Heart left ventricle (tissue), 16 donors: ENCODE data around the gene SOS1. TPM values are rescaled to one million over a fixed set of nuclear protein-coding genes. Genes with fewer than 3 reads are reported as not detected.

Experiments used
- ATAC-seq, 4 donors: fragments of 200-7000 bp; cut with Tn5 transposase; one replicate each; pipeline ENCODE4 v1.9.1; 2020 to 2022; ENCODE audit warnings: moderate library complexity in 4 of 4, mild to moderate bottlenecking in 3 of 4, moderate number of reproducible peaks in 1 of 4
- DNase-seq, 5 donors: peaks; one replicate each; pipeline ENCODE4 v3.0.0-alpha.2; 2020
- H3K27ac ChIP-seq, 12 donors: fragments of 200-600 bp; sonication (generic) in 4 of 12; one replicate each; pipeline versions ENCODE4 v1.5.0 to v1.8.0; 2016 to 2022; ENCODE audit warnings: mild to moderate bottlenecking in 2 of 12
- H3K27me3 ChIP-seq, 9 donors: fragments of 200-600 bp; sonication (generic) in 2 of 9; one replicate each; pipeline versions ENCODE4 v1.5.1 to v1.8.0; 2016 to 2022; ENCODE audit warnings: mild to moderate bottlenecking in 3 of 9
- H3K36me3 ChIP-seq, 9 donors: fragments of 200-600 bp; sonication (generic) in 2 of 9; one replicate each; pipeline versions ENCODE4 v1.5.0 to v1.8.0; 2018 to 2022; ENCODE audit warnings: mild to moderate bottlenecking in 2 of 9
- H3K4me1 ChIP-seq, 12 donors: fragments of 200-600 bp; sonication (generic) in 4 of 12; one replicate each; pipeline versions ENCODE4 v1.5.0 to v1.8.0; 2016 to 2022; ENCODE audit warnings: mild to moderate bottlenecking in 3 of 12
- H3K4me3 ChIP-seq, 12 donors: fragments of 200-600 bp; sonication (generic) in 4 of 12; one replicate each; pipeline versions ENCODE4 v1.5.0 to v1.8.0; 2017 to 2022; ENCODE audit warnings: mild to moderate bottlenecking in 9 of 12, moderate library complexity in 4 of 12
- H3K9me3 ChIP-seq, 12 donors: fragments of 200-600 bp; sonication (generic) in 4 of 12; one replicate each; pipeline versions ENCODE4 v1.5.0 to v1.8.0; 2016 to 2022; ENCODE audit warnings: mild to moderate bottlenecking in 1 of 12
- POLR2A ChIP-seq, 2 donors: fragments of 450-650 bp; IDR thresholded peaks; one replicate each; pipeline ENCODE4 v1.6.1; 2017; ENCODE audit warnings: antibody characterized with exemption in 2 of 2, mild to moderate bottlenecking in 2 of 2, moderate library complexity in 2 of 2
- WGBS, 4 donors: extraction: QIAGEN DNeasy Blood & Tissue Kit in 2 of 4; methylation state at CpG; one replicate each; pipeline versions ENCODE4 v1.1.5 to v1.1.7; 2013 to 2018; 5-methylcytosine and 5-hydroxymethylcytosine counted together
- intact Hi-C, 10 donors: fragments of 100-400 bp; cut with DNase I; formaldehyde crosslinking; loops; one replicate each; pipeline versions ENCODE4 v1.11.1 to v1.14.2; 2022
- polyA plus RNA-seq, 2 donors: library from polyadenylated mRNA; stranded (reverse); fragments of 200-250 nt; gene quantifications; one replicate each; pipeline ENCODE4 v1.2.3, GENCODE V29; 2013
- total RNA-seq, 9 donors: library from RNA; depleted of rRNA in 2 of 9; stranded (reverse); fragments of >200 nt in 2 of 9; fragmentation: NEBNext Ultra II Directional in 3 of 9; extraction: Animal tissue kit (Norgen Biotek cat#: 25700) in 3 of 9; gene quantifications; one replicate each; pipeline versions ENCODE4 v1.1.0 to v1.2.4, GENCODE V29; 2016 to 2023
- TF ChIP-seq, protein P1 (sequence below), 12 donors: fragments of 200-600 bp; sonication (generic) in 4 of 12; IDR thresholded peaks; one replicate each; pipeline versions ENCODE4 v1.5.0 to v1.8.0; 2018 to 2022; ENCODE audit warnings: antibody characterized with exemption in 12 of 12, mild to moderate bottlenecking in 5 of 12
- donor health status: ischemic (EF 13 %, LVEDD 7.1; RV severe dilation, severe dysfunction).
- donor health status: healthy with polysubstance abuse.
- donor health status: DM: no; HTN: yes; CAD: no.
- donor health status: DM: no; HTN: no; CAD: no.
- donor health status: ischemic (EF 25% LVEDD 6.9; RV normal size, moderate dysfunction).
- donor health status: ischemic (EF 25% LVEDD 5.7; RV mildly dilated, moderate dysfunction).
- donor health status: healthy.
- donor health status: DM: yes; HTN: yes; CAD: no.
- donor health status: ischemic (EF 35%, LVEDD 5.7; RV mildly dilated, moderate dysfunction).
- donor health status: nonischemic (EF 11% LVEDD 7.7; RV severe dilation, severe dysfunction).
- donor health status: DM: yes; HTN: yes; CAD: no.
- donor health status: PGD.
- donor health status: ischemic (EF 29% LVEDD 5.4; RV normal size, mild dysfunction).
- donor health status: nonischemic (EF 23%, LVEDD 6.1; RV moderate dilation, normal function).

Gene SOS1
- total and polyA plus RNA-seq, 11 donors: 4.7 to 54.5 (median 24.8) TPM

DNA sequence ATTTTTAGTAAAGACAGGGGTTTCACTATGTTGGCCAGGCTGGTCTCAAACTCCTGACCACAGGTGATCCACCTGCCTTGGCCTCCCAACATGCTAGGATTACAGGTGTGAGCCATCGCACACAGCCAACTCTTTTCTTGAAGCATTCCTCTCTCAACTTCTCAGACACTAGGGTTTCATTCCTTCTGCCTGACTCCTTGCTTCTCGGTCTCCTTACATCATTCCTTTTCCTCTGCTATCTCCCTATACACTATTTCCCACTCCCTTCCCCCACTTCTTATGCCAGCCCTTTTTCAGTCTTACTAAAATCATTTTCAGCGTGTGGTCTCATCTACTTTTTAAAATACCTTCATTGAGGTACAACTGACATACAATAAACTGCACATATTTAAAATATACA, 6.1 kb downstream of the SOS1 start:
- ATAC-seq: no peak
- TF ChIP-seq POLR2A (IDR thresholded peaks at IDR 0.05): no peak
- TF ChIP-seq, protein P1, sequence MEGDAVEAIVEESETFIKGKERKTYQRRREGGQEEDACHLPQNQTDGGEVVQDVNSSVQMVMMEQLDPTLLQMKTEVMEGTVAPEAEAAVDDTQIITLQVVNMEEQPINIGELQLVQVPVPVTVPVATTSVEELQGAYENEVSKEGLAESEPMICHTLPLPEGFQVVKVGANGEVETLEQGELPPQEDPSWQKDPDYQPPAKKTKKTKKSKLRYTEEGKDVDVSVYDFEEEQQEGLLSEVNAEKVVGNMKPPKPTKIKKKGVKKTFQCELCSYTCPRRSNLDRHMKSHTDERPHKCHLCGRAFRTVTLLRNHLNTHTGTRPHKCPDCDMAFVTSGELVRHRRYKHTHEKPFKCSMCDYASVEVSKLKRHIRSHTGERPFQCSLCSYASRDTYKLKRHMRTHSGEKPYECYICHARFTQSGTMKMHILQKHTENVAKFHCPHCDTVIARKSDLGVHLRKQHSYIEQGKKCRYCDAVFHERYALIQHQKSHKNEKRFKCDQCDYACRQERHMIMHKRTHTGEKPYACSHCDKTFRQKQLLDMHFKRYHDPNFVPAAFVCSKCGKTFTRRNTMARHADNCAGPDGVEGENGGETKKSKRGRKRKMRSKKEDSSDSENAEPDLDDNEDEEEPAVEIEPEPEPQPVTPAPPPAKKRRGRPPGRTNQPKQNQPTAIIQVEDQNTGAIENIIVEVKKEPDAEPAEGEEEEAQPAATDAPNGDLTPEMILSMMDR (IDR thresholded peaks at IDR 0.05): no peak
- H3K4me3 ChIP-seq: no peak overlapping the region
- H3K4me1 ChIP-seq: peaks cover 0 to 49% (median 22%) of the 10 kb centered on the region in 12 donors
- no peaks in the 10 kb centered on the region for H3K9me3 ChIP-seq
- intact Hi-C loops: loop anchor here in 6 of 10 donors (5.0 to 10.0 kb wide), 4 partner anchors 42 to 52 kb away; no protein-coding TSS in a partner anchor
- DNase-seq: no peak
- peaks cover 0 to 15% (median 6%) of the 10 kb centered on the region in 9 donors for H3K36me3 ChIP-seq
- no peak overlapping the region for H3K27ac ChIP-seq
- WGBS, 4 donors: 93 to 96% (median 95%) methylated on average over 3 of the region's 3 CpGs
- H3K27me3 ChIP-seq: no peaks in the 10 kb centered on the region

DNA sequence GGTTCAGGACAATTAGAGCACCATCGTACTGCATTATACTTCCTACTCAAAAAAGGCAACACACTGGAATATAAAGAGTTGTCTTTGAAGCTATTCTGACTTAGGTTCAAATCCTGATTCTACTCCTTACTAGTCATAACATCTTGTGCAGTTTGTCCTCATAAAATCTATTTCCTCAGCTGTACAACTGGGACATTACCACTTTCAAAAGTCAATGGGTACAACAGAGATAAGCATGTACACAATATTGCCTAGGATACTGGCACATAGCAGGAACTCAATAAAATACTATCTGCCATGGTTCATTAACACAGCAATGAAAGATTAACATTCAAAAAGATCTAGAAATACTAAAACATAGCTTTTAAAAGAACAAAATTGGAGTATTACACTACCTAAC, 11.3 kb downstream of the SOS1 start:
- ATAC-seq (no peak), DNase-seq (no peak)
- Histone ChIP-seq H3K36me3 (peaks cover 0 to 14% (median 6%) of the 10 kb centered on the region in 9 donors), H3K4me1 (peaks cover 0 to 21% (median 10%) of the 10 kb centered on the region in 12 donors), H3K27ac (no peak overlapping the region), H3K9me3 (no peaks in the 10 kb centered on the region), H3K4me3 (no peak overlapping the region), H3K27me3 (no peaks in the 10 kb centered on the region)
- TF ChIP-seq, protein P1 (IDR thresholded peaks at IDR 0.05): no peak
- TF ChIP-seq POLR2A (IDR thresholded peaks at IDR 0.05): no peak
- intact Hi-C loops: loop anchor here in 2 of 10 donors (5.0 kb wide), 1 partner anchor 42 kb away; no protein-coding TSS in a partner anchor
- 40 to 88% (median 84%) methylated on average over 1 of the region's 1 CpG for WGBS, 4 donors

DNA sequence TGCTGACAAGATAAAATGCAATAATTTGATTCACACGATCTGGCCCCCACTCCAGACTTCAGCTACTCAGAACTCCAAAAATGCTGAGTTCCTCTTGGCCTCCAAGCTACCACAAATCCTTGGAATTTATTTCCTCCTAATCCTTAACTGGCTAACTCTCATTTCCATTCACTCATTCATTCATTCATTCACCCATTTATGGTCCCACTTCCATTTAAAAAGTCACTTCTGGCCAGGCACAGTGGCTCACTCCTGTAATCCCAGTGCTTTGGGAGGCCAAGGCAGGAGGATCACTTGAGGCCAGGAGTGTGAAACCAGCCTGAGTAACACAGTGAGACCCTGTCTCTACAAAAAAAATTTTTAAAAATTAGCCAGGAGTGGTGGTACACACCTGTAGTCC, 12.5 kb downstream of the SOS1 start:
- ATAC-seq: no peak
- no peaks in the 10 kb centered on the region for H3K9me3 ChIP-seq
- no peak for TF ChIP-seq POLR2A (IDR thresholded peaks at IDR 0.05)
- TF ChIP-seq, protein P1 (IDR thresholded peaks at IDR 0.05): no peak
- no peaks in the 10 kb centered on the region for H3K27me3 ChIP-seq
- H3K4me3 ChIP-seq: no peak overlapping the region
- intact Hi-C loops: loop anchor here in 2 of 10 donors (5.0 kb wide), 1 partner anchor 41 kb away; no protein-coding TSS in a partner anchor
- peaks cover 0 to 14% (median 6%) of the 10 kb centered on the region in 9 donors for H3K36me3 ChIP-seq
- peaks cover 0 to 17% (median 6%) of the 10 kb centered on the region in 12 donors for H3K4me1 ChIP-seq
- DNase-seq: no peak
- no peak overlapping the region for H3K27ac ChIP-seq
- WGBS, 4 donors: 42 to 78% (median 67%) methylated on average over 1 of the region's 1 CpG

DNA sequence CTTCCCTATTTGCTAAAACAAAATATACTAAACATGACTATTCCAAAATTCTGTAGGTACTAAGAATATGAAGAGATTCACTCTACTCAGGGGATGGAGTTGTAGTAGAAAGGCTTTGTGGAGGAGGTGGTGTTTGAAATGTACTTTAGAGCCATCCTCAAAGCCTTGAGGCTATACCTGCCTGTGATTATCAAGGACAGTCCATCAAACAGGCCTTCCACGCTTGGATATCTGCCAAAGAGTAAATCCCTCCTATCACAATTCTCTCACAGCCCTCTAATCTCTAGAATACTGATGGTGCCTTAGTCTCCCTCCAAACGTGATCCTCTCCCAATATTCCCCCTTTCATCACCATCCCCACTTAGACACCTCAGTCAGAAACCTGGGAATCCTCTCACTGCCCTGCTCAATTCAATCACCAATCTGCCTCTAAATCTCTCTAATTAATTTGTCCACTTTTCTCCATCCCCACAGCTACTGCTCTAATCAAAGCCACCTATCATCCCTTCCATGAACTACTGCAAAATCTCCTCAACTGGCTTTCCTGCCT, 13.1 kb downstream of the SOS1 start:
- Histone ChIP-seq H3K27me3 (no peaks in the 10 kb centered on the region), H3K27ac (no peak overlapping the region), H3K4me1 (peaks cover 0 to 17% (median 6%) of the 10 kb centered on the region in 12 donors), H3K36me3 (peaks cover 0 to 9% (median 6%) of the 10 kb centered on the region in 9 donors), H3K4me3 (no peak overlapping the region), H3K9me3 (no peaks in the 10 kb centered on the region)
- no peak for ATAC-seq
- 34 to 44% (median 41%) methylated on average over 2 of the region's 2 CpGs for WGBS, 4 donors
- no peak for DNase-seq
- TF ChIP-seq POLR2A (IDR thresholded peaks at IDR 0.05): no peak
- TF ChIP-seq, protein P1 (IDR thresholded peaks at IDR 0.05): no peak
- intact Hi-C loops: loop anchor here in 2 of 10 donors (5.0 kb wide), 1 partner anchor 40 kb away; no protein-coding TSS in a partner anchor
